Testis (tissue), 2 donors: Measurements from ENCODE around the gene BOD1L1.

Experiments used
- POLR2A ChIP-seq: fragments of 450-650 bp; IDR thresholded peaks from one replicate; pipeline ENCODE4 v1.6.1; 2017; ENCODE audit warnings: antibody characterized with exemption, mild to moderate bottlenecking, moderate library complexity
- TF ChIP-seq, protein P1 (sequence below), 3 experiments: fragments of 450-650 bp in 2 of 3; fragments of 200-600 bp in 1 of 3; sonication (generic) in 1 of 3; IDR thresholded peaks; one replicate each; pipeline ENCODE4 v1.5.1; 2016 to 2019; ENCODE audit warnings: antibody characterized with exemption in 3 of 3, mild to moderate bottlenecking in 2 of 3, moderate library complexity in 1 of 3

DNA sequence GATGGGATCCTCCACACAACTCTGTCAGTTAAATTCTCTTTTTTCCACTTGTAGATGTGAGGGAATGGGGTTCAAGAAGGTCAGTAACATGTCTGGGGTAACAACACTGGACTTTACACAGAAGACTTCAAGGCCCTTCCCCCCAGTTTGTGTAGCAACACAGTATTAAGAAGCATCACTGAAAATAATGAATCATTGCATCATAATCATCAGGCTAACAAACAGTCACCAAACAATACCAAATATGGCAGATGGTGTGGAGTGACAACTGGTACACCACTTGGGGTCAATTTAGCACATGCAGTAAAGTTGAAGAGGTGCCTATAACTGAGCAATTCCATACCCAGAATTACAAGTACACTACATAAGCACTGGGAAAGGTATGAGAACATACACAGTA lies 38.6 kb downstream of the BOD1L1 start:
- TF ChIP-seq, protein P1, sequence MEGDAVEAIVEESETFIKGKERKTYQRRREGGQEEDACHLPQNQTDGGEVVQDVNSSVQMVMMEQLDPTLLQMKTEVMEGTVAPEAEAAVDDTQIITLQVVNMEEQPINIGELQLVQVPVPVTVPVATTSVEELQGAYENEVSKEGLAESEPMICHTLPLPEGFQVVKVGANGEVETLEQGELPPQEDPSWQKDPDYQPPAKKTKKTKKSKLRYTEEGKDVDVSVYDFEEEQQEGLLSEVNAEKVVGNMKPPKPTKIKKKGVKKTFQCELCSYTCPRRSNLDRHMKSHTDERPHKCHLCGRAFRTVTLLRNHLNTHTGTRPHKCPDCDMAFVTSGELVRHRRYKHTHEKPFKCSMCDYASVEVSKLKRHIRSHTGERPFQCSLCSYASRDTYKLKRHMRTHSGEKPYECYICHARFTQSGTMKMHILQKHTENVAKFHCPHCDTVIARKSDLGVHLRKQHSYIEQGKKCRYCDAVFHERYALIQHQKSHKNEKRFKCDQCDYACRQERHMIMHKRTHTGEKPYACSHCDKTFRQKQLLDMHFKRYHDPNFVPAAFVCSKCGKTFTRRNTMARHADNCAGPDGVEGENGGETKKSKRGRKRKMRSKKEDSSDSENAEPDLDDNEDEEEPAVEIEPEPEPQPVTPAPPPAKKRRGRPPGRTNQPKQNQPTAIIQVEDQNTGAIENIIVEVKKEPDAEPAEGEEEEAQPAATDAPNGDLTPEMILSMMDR (IDR thresholded peaks at IDR 0.05), result no peak
- TF ChIP-seq POLR2A, result no peak
